HepG2 (cell line): ENCODE results near the gene DNAAF1. TPM values are rescaled to one million over a fixed set of nuclear protein-coding genes. Genes with fewer than 3 reads are reported as not detected.
A peak's percentile ranks its signal among the peaks of the same experiment; 100 is the strongest.

Source experiments
- BORCS8-MEF2B ChIP-seq: sonication (generic); formaldehyde crosslinking; IDR thresholded peaks from 2 replicates; pipeline ENCODE4 v1.8.0; 2022; ENCODE audit warnings: mild to moderate bottlenecking, missing genetic modification reagents
- CAMTA2 ChIP-seq: sonication (generic); formaldehyde crosslinking; IDR thresholded peaks from 2 replicates; pipeline ENCODE4 v1.4.0; 2020; ENCODE audit warnings: mild to moderate bottlenecking, missing genetic modification reagents, borderline replicate concordance
- CC2D1A ChIP-seq: sonication (generic); formaldehyde crosslinking; IDR thresholded peaks from 2 replicates; pipeline ENCODE4 v1.8.1; 2023; ENCODE audit warnings: mild to moderate bottlenecking, missing genetic modification reagents
- ELF1 ChIP-seq: sonication (generic); formaldehyde crosslinking; IDR thresholded peaks from 2 replicates; pipeline ENCODE4 v1.4.0; 2020; ENCODE audit warnings: missing genetic modification reagents
- GATA4 ChIP-seq: sonication (generic); IDR thresholded peaks from 2 replicates; pipeline ENCODE4 v1.6.1; 2016; ENCODE audit warnings: antibody characterized with exemption, low read depth, borderline replicate concordance
- HNRNPUL1 ChIP-seq: fragments of 200-400 bp; formaldehyde crosslinking; IDR thresholded peaks from 2 replicates; pipeline ENCODE4 v1.6.1; 2017; ENCODE audit warnings: low read depth, mild to moderate bottlenecking, low read length, moderate library complexity
- HOXA9 ChIP-seq: sonication (generic); formaldehyde crosslinking; IDR thresholded peaks from 2 replicates; pipeline ENCODE4 v1.8.1; 2022; ENCODE audit warnings: missing genetic modification reagents, mild to moderate bottlenecking, moderate library complexity, borderline replicate concordance
- IRF2 ChIP-seq: IDR thresholded peaks from 2 replicates; pipeline ENCODE4 v1.6.1; 2018; ENCODE audit warnings: missing genetic modification reagents, missing compliant biosample characterization
- KLF13 ChIP-seq: sonication (generic); formaldehyde crosslinking; IDR thresholded peaks from 2 replicates; pipeline ENCODE4 v1.4.0; 2020; ENCODE audit warnings: mild to moderate bottlenecking, missing genetic modification reagents
- KLF15 ChIP-seq: sonication (generic); formaldehyde crosslinking; IDR thresholded peaks from 2 replicates; pipeline ENCODE4 v1.8.1; 2023; ENCODE audit warnings: borderline replicate concordance, mild to moderate bottlenecking, inconsistent platforms, missing genetic modification reagents, mixed read lengths
- STAT5B ChIP-seq: sonication (generic); formaldehyde crosslinking; IDR thresholded peaks from 2 replicates; pipeline ENCODE4 v1.4.0; 2020; ENCODE audit warnings: missing genetic modification reagents
- ZNF138 ChIP-seq: sonication (generic); formaldehyde crosslinking; IDR thresholded peaks from 2 replicates; pipeline ENCODE4 v1.5.0; 2020; ENCODE audit warnings: mild to moderate bottlenecking, low read depth, missing genetic modification reagents
- ZNF33B ChIP-seq: sonication (generic); formaldehyde crosslinking; IDR thresholded peaks from 2 replicates; pipeline ENCODE4 v1.5.1; 2020; ENCODE audit warnings: mild to moderate bottlenecking, missing genetic modification reagents
- ZNF441 ChIP-seq: sonication (generic); formaldehyde crosslinking; IDR thresholded peaks from 2 replicates; pipeline ENCODE4 v1.7.0; 2021; ENCODE audit warnings: missing genetic modification reagents, borderline replicate concordance
- ZNF678 ChIP-seq: sonication (generic); formaldehyde crosslinking; IDR thresholded peaks from 2 replicates; pipeline ENCODE4 v1.4.0; 2020; ENCODE audit warnings: mild to moderate bottlenecking, missing genetic modification reagents
- ZNF773 ChIP-seq: sonication (generic); formaldehyde crosslinking; IDR thresholded peaks from 2 replicates; pipeline ENCODE4 v1.4.0; 2020; ENCODE audit warnings: missing genetic modification reagents, borderline replicate concordance
- ZNF777 ChIP-seq: sonication (generic); formaldehyde crosslinking; IDR thresholded peaks from 2 replicates; pipeline ENCODE4 v1.4.0; 2020; ENCODE audit warnings: missing genetic modification reagents
- ZNF83 ChIP-seq: sonication (generic); formaldehyde crosslinking; IDR thresholded peaks from 2 replicates; pipeline ENCODE4 v1.4.0; 2020; ENCODE audit warnings: missing genetic modification reagents, mild to moderate bottlenecking, borderline replicate concordance
- polyA plus RNA-seq, 8 experiments: library from polyadenylated mRNA; depleted of rRNA in 3 of 8; stranded (reverse) in 7 of 8; unstranded in 1 of 8; fragments of >200 nt; fragmentation: Illumina TruSeq in 4 of 8; extraction: Trizol in 4 of 8; gene quantifications; 2 replicates each; pipeline versions ENCODE4 v1.2.1 to v1.2.3, GENCODE V29; 2011 to 2016; ENCODE audit warnings: low read depth in 4 of 8, missing spikeins in 1 of 8, mixed read lengths in 1 of 8; ENCODE audit not compliant: insufficient read depth in 1 of 8
- total RNA-seq, 5 experiments: library from RNA; depleted of rRNA; stranded (reverse); fragments of >200 nt; fragmentation: Illumina TruSeq; extraction: Trizol; gene quantifications; 2 replicates each; pipeline ENCODE4 v1.2.3, GENCODE V29; 2016; ENCODE audit warnings: low read depth in 1 of 5
- TF ChIP-seq, protein P1 (sequence below): IDR thresholded peaks from 2 replicates; pipeline ENCODE4 v1.6.1; 2016; ENCODE audit warnings: control low read depth
- TF ChIP-seq, protein P2 (sequence below): sonication (generic); formaldehyde crosslinking; IDR thresholded peaks from 2 replicates; pipeline ENCODE4 v1.9.0; 2021; ENCODE audit warnings: mild to moderate bottlenecking, missing genetic modification reagents
- TF ChIP-seq, protein P3 (sequence below): sonication (generic); formaldehyde crosslinking; IDR thresholded peaks from 2 replicates; pipeline ENCODE4 v1.5.0; 2020; ENCODE audit warnings: missing genetic modification reagents, mild to moderate bottlenecking, borderline replicate concordance
- TF ChIP-seq, protein P4 (sequence below): sonication (generic); formaldehyde crosslinking; IDR thresholded peaks from 2 replicates; pipeline ENCODE4 v1.4.0; 2020; ENCODE audit warnings: mild to moderate bottlenecking, missing genetic modification reagents

DNAAF1 gene
- total and polyA plus RNA-seq, 2 of the 13 experiments (the other 11 are each of a cell fraction or from before 2014, with no cell fraction given) = 0.04 TPM; not detected in 1

DNA sequence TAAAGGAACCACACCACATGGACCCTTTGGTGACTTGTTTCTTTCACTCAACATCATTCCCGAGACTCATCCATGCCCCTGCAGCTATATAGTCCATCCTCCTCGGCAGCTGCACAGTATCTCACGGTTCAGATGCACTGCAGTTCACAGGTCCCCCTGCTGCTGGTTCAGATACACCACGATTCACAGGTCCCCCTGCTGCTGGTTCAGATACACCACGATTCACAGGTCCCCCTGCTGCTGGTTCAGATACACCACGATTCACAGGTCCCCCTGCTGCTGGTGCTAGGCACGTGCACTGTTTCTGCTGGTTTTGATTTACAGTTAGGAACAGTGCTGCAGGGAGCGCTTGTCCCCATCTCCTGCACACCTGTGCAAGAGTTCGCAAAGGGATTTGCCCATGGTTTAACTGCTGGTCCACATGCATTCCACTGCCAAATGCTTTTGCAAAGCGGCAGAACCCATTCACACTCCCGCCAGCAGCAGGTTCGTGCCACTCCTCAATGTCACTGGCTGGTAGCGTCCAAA, 3.9 kb upstream of the DNAAF1 start (continued):
- TF ChIP-seq, protein P1, sequence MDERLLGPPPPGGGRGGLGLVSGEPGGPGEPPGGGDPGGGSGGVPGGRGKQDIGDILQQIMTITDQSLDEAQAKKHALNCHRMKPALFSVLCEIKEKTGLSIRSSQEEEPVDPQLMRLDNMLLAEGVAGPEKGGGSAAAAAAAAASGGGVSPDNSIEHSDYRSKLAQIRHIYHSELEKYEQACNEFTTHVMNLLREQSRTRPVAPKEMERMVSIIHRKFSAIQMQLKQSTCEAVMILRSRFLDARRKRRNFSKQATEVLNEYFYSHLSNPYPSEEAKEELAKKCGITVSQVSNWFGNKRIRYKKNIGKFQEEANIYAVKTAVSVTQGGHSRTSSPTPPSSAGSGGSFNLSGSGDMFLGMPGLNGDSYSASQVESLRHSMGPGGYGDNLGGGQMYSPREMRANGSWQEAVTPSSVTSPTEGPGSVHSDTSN (CRISPR knock-in tag) = no peak
- TF ChIP-seq ZNF83 (CRISPR knock-in tag) (no peak), ELF1 (CRISPR knock-in tag) (no peak), ZNF33B (0 out of 2 replicates have a peak, but pooled peaks have one; percentile 85), ZNF138 (CRISPR knock-in tag) (no peak), STAT5B (CRISPR knock-in tag) (no peak), ZNF773 (CRISPR knock-in tag) (no peak), KLF13 (no peak), KLF15 (CRISPR knock-in tag) (no peak), GATA4 (no peak), ZNF678 (CRISPR knock-in tag) (no peak), ZNF441 (CRISPR knock-in tag) (peak; percentile 72), IRF2 (no peak), CAMTA2 (no peak), CC2D1A (CRISPR knock-in tag) (no peak), BORCS8-MEF2B (CRISPR knock-in tag) (no peak), HOXA9 (CRISPR knock-in tag) (peak; percentile 26; the same call in 1 of the 2 replicates), HNRNPUL1 (no peak), ZNF777 (CRISPR knock-in tag) (no peak)
- TF ChIP-seq, protein P2, sequence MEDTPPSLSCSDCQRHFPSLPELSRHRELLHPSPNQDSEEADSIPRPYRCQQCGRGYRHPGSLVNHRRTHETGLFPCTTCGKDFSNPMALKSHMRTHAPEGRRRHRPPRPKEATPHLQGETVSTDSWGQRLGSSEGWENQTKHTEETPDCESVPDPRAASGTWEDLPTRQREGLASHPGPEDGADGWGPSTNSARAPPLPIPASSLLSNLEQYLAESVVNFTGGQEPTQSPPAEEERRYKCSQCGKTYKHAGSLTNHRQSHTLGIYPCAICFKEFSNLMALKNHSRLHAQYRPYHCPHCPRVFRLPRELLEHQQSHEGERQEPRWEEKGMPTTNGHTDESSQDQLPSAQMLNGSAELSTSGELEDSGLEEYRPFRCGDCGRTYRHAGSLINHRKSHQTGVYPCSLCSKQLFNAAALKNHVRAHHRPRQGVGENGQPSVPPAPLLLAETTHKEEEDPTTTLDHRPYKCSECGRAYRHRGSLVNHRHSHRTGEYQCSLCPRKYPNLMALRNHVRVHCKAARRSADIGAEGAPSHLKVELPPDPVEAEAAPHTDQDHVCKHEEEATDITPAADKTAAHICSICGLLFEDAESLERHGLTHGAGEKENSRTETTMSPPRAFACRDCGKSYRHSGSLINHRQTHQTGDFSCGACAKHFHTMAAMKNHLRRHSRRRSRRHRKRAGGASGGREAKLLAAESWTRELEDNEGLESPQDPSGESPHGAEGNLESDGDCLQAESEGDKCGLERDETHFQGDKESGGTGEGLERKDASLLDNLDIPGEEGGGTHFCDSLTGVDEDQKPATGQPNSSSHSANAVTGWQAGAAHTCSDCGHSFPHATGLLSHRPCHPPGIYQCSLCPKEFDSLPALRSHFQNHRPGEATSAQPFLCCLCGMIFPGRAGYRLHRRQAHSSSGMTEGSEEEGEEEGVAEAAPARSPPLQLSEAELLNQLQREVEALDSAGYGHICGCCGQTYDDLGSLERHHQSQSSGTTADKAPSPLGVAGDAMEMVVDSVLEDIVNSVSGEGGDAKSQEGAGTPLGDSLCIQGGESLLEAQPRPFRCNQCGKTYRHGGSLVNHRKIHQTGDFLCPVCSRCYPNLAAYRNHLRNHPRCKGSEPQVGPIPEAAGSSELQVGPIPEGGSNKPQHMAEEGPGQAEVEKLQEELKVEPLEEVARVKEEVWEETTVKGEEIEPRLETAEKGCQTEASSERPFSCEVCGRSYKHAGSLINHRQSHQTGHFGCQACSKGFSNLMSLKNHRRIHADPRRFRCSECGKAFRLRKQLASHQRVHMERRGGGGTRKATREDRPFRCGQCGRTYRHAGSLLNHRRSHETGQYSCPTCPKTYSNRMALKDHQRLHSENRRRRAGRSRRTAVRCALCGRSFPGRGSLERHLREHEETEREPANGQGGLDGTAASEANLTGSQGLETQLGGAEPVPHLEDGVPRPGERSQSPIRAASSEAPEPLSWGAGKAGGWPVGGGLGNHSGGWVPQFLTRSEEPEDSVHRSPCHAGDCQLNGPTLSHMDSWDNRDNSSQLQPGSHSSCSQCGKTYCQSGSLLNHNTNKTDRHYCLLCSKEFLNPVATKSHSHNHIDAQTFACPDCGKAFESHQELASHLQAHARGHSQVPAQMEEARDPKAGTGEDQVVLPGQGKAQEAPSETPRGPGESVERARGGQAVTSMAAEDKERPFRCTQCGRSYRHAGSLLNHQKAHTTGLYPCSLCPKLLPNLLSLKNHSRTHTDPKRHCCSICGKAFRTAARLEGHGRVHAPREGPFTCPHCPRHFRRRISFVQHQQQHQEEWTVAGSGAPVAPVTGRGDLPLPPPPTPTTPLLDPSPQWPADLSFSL (CRISPR knock-in tag) = no peak
- TF ChIP-seq, protein P3, sequence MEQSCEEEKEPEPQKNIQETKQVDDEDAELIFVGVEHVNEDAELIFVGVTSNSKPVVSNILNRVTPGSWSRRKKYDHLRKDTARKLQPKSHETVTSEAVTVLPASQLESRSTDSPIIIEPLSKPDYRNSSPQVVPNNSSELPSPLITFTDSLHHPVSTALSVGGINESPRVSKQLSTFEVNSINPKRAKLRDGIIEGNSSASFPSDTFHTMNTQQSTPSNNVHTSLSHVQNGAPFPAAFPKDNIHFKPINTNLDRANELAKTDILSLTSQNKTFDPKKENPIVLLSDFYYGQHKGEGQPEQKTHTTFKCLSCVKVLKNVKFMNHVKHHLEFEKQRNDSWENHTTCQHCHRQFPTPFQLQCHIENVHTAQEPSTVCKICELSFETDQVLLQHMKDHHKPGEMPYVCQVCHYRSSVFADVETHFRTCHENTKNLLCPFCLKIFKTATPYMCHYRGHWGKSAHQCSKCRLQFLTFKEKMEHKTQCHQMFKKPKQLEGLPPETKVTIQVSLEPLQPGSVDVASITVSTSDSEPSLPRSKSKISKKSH (CRISPR knock-in tag) = peak; percentile 82; the same call in 1 of the 2 replicates
- TF ChIP-seq, protein P4, sequence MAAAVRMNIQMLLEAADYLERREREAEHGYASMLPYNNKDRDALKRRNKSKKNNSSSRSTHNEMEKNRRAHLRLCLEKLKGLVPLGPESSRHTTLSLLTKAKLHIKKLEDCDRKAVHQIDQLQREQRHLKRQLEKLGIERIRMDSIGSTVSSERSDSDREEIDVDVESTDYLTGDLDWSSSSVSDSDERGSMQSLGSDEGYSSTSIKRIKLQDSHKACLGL (CRISPR knock-in tag) = no peak
